Lung (tissue), 12 donors: ENCODE measurements around the gene PDIA6. TPM values are rescaled to one million over a fixed set of nuclear protein-coding genes. Genes with fewer than 3 reads are reported as not detected.

Experiments
- ATAC-seq: fragments of 200-7000 bp; cut with Tn5 transposase; one replicate; pipeline ENCODE4 v1.9.1; 2020; ENCODE audit warnings: moderate number of reproducible peaks; ENCODE audit not compliant: insufficient read depth, low FRiP score
- DNase-seq, 3 donors: peaks; one replicate each; pipeline ENCODE4 v3.0.0-alpha.2; 2013 to 2017
- H3K27ac ChIP-seq, 2 donors: one replicate each; pipeline ENCODE4 v1.5.1; 2013; ENCODE audit warnings: mild to moderate bottlenecking in 2 of 2, moderate library complexity in 2 of 2, control low read depth in 1 of 2, inconsistent platforms in 1 of 2, low read depth in 1 of 2, low read length in 1 of 2
- H3K27me3 ChIP-seq, 3 donors: one replicate each; pipeline ENCODE4 v1.5.1; 2013; ENCODE audit warnings: low read length in 2 of 3; ENCODE audit not compliant: control insufficient read depth in 3 of 3, insufficient read depth in 3 of 3
- H3K36me3 ChIP-seq, 4 donors: one replicate each; pipeline ENCODE4 v1.5.1; 2013; ENCODE audit warnings: low read length in 4 of 4, mild to moderate bottlenecking in 1 of 4, moderate library complexity in 1 of 4; ENCODE audit not compliant: control insufficient read depth in 4 of 4, insufficient read depth in 4 of 4
- H3K4me1 ChIP-seq, 5 donors: one replicate each; pipeline ENCODE4 v1.5.1; 2013; ENCODE audit warnings: low read length in 5 of 5, mild to moderate bottlenecking in 2 of 5, moderate library complexity in 1 of 5; ENCODE audit not compliant: control insufficient read depth in 5 of 5, insufficient read depth in 5 of 5
- H3K4me3 ChIP-seq: one replicate; pipeline ENCODE4 v1.5.1; 2013; ENCODE audit warnings: mild to moderate bottlenecking, control low read depth, moderate library complexity
- H3K9ac ChIP-seq, 2 donors: one replicate each; pipeline ENCODE4 v1.5.1; 2013; ENCODE audit warnings: low read length in 2 of 2, control low read depth in 1 of 2; ENCODE audit not compliant: insufficient read depth in 1 of 2
- H3K9me3 ChIP-seq, 4 donors: one replicate each; pipeline ENCODE4 v1.5.1; 2013; ENCODE audit warnings: low read length in 3 of 4, mild to moderate bottlenecking in 1 of 4, moderate library complexity in 1 of 4; ENCODE audit not compliant: control insufficient read depth in 4 of 4, insufficient read depth in 3 of 4
- CTCF ChIP-seq: IDR thresholded peaks from 2 replicates; pipeline ENCODE4 v1.5.1; 2012; ENCODE audit warnings: mild to moderate bottlenecking; ENCODE audit errors: control extremely low read depth, extremely low read depth
- WGBS, 2 donors: extraction: QIAGEN DNeasy Blood & Tissue Kit; methylation state at CpG; one replicate each; pipeline ENCODE4 v1.1.7; 2013; 5-methylcytosine and 5-hydroxymethylcytosine counted together
- polyA plus RNA-seq, 2 donors: library from polyadenylated mRNA; stranded (reverse); fragments of 200-250 nt; gene quantifications; one replicate each; pipeline ENCODE4 v1.2.1, GENCODE V29; 2013
- total RNA-seq, 2 donors: library from RNA; depleted of rRNA in 1 of 2; stranded (reverse); fragments of >200 nt in 1 of 2; gene quantifications; one replicate each; pipeline ENCODE4 v1.2.1, GENCODE V29; 2014 to 2021
- donor health status: control.
- donor health status: control.
- donor health status: Bipolar disorder and iron deficiency.
- donor health status: healthy.
- donor health status: DM: yes; HTN: yes; CAD: no.

The PDIA6 gene
- total and polyA plus RNA-seq, 4 donors = 70.1 to 341 (median 189) TPM

DNA sequence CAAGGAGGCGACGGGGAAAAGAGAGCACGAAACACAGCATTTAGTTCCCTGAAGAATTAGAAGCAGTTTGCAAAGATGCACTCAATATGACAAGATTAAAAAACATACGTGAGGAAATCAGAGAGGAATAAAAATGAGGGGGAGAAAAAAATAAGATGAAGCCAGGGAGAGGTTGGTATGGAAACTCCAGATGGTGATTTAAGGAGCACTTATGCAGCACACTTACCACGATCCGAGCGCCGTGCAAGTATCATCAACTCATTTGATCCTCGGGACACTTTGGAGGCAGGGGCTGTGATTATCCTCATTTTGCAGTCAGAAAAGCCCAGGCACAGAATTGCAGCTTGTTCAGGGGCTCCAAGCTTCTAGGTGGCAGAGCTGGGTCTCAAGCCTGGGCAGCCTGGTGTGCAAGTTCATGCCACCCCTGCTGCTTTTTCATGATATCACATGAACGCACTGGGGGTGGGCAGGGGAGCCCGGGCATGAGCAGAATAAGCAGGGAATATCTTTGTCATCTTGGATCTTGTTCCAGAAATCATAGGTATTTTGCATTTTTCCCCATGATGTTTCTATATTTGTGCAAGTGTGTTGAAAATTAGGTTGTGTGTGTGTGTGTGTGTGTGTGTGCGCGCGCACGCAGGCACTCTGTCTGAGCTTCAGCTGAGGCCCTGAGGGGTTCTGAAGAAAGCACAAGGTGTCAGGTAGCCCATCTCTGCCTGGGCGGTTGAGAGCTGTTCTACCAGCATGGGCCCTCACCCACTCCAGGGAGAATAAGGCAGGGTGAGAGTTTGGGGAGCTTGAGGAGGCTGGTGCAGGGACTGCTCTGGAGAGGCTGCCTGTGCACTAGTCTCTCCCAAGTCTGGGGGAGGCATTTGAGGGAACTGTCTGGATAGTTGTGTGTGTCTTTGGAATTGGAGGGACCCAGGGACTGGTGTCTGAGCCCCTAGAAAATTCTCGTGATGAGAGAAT lies 25.0 kb upstream of the PDIA6 start:
- no peak overlapping the region for H3K9ac ChIP-seq
- peaks cover 0 to 19% (median 10%) of the 10 kb centered on the region in 4 donors for H3K9me3 ChIP-seq
- WGBS, 2 donors = 68 to 81% methylated on average over 17 of the region's 17 CpGs
- TF ChIP-seq CTCF = no peak
- no peak overlapping the region for H3K4me3 ChIP-seq
- no peaks in the 10 kb centered on the region for H3K36me3 ChIP-seq
- DNase-seq (no peak), ATAC-seq (no peak)
- H3K27me3 ChIP-seq = no peaks in the 10 kb centered on the region
- peaks cover 0 to 6% (median 0%) of the 10 kb centered on the region in 5 donors for H3K4me1 ChIP-seq
- no peak overlapping the region for H3K27ac ChIP-seq

- Histone ChIP-seq H3K4me1 (peaks cover 0 to 6% (median 0%) of the 10 kb centered on the region in 5 donors), H3K27me3 (peaks cover 0 to 8% (median 5%) of the 10 kb centered on the region in 3 donors), H3K4me3 (no peak overlapping the region), H3K9me3 (peaks cover 0 to 4% (median 0%) of the 10 kb centered on the region in 4 donors), H3K27ac (no peak overlapping the region), H3K9ac (no peak overlapping the region), H3K36me3 (no peaks in the 10 kb centered on the region)
- peak; percentile 39 for TF ChIP-seq CTCF
- peak; percentile 43 to 70 (median 53) for DNase-seq
- WGBS, 2 donors = 44 to 46% methylated on average over 48 of the region's 48 CpGs
- peak; percentile 78 for ATAC-seq
Measured at GRCh38 chr2:10835052-10835970, 22.7 kb upstream of the PDIA6 start.

GRCh38 chr2:10834068-10834655 lies 21.6 kb upstream of the PDIA6 start:
- Histone ChIP-seq H3K9ac (no peak overlapping the region), H3K27ac (no peak overlapping the region), H3K27me3 (peaks cover 0 to 8% (median 5%) of the 10 kb centered on the region in 3 donors), H3K4me1 (peaks cover 0 to 6% (median 0%) of the 10 kb centered on the region in 5 donors), H3K36me3 (no peaks in the 10 kb centered on the region), H3K9me3 (no peaks in the 10 kb centered on the region), H3K4me3 (no peak overlapping the region)
- ATAC-seq (no peak), DNase-seq (no peak)
- WGBS, 2 donors = 63 to 68% methylated on average over 8 of the region's 8 CpGs
- no peak for TF ChIP-seq CTCF
